GM10847 (cell line): ENCODE measurements around the gene ZNF273.

Experiments
- POLR2A ChIP-seq: IDR thresholded peaks from 2 replicates; pipeline ENCODE4 v1.6.1; 2011; ENCODE audit not compliant: insufficient read length; ENCODE audit errors: extremely low read depth

The ZNF273 gene

GRCh38 chr7:64874562-64875250 lies 28.4 kb upstream of the ZNF273 start:
- TF ChIP-seq POLR2A = no peak

- no peak for TF ChIP-seq POLR2A
Observed at GRCh38 chr7:64875258-64875657, 27.8 kb upstream of the ZNF273 start.

DNA sequence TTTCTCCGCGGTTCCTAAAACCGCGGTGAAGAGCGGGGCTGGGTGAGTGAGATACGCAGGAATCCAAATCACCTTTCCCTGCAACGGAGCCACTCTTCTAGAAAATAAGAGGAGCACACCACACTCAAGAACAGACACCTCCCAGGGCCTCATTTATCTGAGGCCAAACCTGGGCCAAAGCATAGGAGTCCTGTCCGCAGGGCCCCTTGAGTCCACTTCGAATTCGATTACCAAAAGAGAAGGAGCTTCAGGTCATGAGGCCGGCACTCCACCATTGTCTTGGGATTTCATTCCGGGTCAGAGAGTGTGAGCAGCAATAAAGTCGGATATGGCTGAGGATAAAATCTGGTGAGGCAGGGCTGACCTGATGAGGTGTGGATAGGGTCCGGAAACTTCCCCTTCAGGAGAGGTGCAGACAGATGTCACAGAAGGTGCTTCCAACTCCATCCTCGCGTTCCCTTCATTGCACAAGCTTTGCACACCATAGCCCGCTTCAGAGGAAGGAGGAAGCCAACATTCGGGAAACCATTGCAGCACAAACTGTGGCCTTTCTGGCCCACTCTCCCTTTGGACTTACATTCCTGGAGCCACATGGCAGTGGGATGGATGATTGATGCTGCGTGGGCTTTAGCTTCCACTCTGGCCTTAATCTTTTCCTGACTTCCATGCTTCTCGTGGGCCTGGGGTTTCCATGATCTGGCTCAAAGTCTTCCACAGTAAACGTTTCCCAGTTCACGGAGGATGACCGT lies 27.2 kb upstream of the ZNF273 start:
- TF ChIP-seq POLR2A = no peak

- TF ChIP-seq POLR2A = no peak
Observed at GRCh38 chr7:64876792-64877713, 26.0 kb upstream of the ZNF273 start.

GRCh38 chr7:64877714-64878610 lies 25.1 kb upstream of the ZNF273 start:
- TF ChIP-seq POLR2A = no peak

DNA sequence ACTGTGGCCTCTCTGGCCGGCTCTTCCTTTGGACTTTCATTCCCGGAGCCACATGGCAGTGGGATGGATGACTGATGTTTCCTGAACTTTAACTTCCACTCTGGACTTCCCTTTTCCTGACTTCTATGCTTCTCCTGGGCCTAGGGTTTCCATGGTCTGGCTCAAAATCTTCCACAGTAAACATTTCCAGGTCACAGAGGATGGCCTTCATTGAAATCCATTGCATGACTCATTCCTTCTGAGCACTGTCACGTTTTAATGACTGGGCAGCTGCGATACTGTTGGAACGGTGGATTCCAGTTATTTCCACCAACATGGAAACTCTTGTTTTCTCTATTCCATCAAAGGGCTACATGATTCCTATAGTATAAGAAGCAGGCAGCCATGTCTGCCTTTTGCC lies 24.4 kb upstream of the ZNF273 start:
- no peak for TF ChIP-seq POLR2A

DNA sequence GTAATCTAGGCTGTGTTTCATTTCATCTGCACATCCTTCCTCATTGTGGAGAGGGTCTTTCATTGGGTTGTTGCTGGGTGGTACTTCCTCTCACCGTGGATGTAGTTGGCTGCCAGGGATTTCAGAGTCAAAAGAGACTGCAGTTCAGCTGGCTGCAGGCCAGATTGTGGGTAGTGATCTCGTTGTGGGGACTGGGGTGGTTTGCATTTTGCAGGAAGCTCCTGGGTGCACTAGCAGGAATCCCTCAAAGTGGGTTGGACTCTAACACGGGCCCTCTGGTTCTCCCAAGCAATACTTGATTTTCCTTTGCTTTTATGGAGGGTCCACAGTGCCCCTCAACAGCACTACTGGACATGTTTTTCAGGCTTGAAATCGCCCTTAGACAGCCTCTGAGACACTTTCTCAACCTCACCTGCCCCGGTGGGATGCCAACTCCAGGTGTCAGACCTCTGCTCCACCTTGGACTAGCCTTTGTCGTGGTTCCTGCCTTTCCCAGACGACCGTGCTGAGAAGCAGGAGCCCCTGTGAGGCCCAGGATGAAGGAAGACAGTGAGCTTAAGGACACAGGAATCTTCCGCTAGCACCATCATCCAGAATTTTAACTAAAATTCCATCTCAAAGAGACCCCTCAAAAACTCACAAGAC lies 23.9 kb upstream of the ZNF273 start:
- no peak for TF ChIP-seq POLR2A

GRCh38 chr7:64879800-64880199 lies 23.3 kb upstream of the ZNF273 start:
- TF ChIP-seq POLR2A = no peak

DNA sequence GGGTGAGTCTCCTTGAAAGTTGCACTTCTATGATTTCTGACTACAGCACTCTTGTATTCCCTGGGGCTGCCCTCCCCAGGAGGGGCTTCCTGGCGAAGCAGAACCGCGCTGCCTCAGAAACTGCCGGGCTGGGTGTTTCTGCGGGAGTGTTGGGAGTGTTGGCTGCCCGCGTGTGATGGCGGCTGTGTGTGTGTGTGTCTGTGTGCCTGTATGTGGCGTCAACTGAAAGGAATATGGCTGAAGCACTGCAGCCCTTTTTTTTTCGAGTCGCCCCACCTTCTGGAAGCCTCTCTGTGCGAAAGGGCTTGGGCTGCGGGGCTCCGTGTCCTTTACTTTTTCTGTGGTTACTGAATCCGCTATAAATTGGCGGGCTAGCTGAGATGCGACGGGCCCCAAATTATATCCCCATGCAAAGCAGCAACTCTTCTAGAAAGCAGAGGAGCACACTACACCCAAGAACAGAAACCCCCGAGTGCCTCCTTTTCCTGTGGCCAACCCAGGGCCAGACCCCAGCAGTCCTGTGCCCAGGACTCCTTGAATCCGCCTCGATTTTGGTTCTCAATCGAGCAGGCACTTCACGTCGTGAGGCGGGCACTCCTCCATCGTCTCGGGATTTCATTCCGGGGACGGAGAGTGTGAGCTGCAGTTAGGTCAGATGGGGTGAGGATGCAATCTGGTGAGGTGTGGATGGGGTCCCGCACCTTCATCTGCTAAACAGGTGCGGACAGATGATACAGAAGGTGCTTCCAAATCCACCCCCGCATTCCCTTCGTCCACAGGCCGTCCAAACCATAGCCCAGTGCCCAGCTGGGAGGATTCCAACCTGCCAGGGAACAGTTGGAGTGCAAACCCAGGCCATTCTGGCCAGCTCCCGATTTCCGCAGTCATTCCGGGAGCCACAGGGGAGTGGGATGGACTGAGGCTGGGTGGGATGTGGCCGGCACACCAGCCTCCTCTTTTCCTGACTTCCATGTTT lies 22.5 kb upstream of the ZNF273 start:
- no peak for TF ChIP-seq POLR2A

- TF ChIP-seq POLR2A = no peak
Observed at GRCh38 chr7:64881461-64882287, 21.4 kb upstream of the ZNF273 start.

DNA sequence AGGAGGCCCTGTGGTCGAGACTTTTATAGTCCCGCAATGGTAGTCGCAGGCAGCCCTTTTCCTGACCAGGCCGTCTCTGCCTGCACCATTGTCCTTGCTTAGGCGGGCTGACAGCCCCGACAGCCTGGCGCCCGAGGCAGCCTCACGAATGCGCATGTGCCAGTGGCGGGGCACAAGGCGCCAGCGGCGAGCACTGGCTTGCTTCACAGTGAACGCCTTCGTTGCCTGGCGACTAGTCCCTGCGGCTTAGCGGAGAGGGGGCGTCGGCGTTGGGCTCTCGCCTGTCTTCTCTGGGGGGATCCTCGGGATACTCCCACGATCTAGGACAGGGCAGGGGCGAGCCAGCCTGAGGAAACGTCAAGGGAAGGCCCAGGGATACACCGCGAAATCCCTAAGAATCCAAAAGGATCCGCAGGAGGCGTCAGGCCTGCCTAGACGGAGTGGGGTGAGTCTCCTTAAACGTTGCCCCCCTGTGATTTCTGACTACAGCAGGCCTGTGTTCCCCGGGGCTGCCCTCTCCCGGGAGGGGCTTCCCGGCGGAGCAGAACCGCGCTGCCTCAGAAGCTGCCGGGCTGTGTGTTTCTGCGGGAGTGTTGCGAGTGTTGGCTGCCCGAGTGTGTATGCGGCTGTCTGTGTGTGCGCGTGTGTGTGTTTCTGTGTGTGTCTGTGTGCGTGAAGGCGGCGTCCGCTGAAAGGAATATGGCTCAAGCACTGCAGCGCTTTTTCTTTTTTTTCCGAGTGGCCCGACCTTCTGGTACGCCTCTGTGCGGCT lies 20.5 kb upstream of the ZNF273 start:
- no peak for TF ChIP-seq POLR2A
